Stromal cell of bone marrow (primary cell): ENCODE measurements around the gene PIP5KL1.

Experiments
- DNase-seq: peaks from one replicate; pipeline ENCODE4 v3.0.0-alpha.2; 2012; ENCODE audit warnings: low read depth

PIP5KL1 gene

GRCh38 chr9:127968042-127968441, 37.5 kb upstream of the PIP5KL1 start:
- DNase-seq = no peak

GRCh38 chr9:127967151-127967809, 36.7 kb upstream of the PIP5KL1 start:
- DNase-seq = no peak

GRCh38 chr9:127966416-127967150, 36.0 kb upstream of the PIP5KL1 start:
- DNase-seq = no peak

GRCh38 chr9:127965953-127966352, 35.4 kb upstream of the PIP5KL1 start:
- no peak for DNase-seq

- DNase-seq = no peak
These were observed 32.9 kb upstream of the PIP5KL1 start for GRCh38 chr9:127963359-127964064.

- DNase-seq = no peak
These were observed 32.4 kb upstream of the PIP5KL1 start for GRCh38 chr9:127963041-127963358.

- no peak for DNase-seq
These were observed 31.7 kb upstream of the PIP5KL1 start for GRCh38 chr9:127962278-127962677.

- no peak for DNase-seq
These were observed 31.1 kb upstream of the PIP5KL1 start for GRCh38 chr9:127961613-127962155.

- DNase-seq = no peak
These were observed 30.5 kb upstream of the PIP5KL1 start for GRCh38 chr9:127961155-127961490.

- no peak for DNase-seq
These were observed 30.0 kb upstream of the PIP5KL1 start for GRCh38 chr9:127960410-127961154.

- DNase-seq = no peak
These were observed 29.3 kb upstream of the PIP5KL1 start for GRCh38 chr9:127959841-127960409.

GRCh38 chr9:127959398-127959797, 28.8 kb upstream of the PIP5KL1 start:
- DNase-seq = no peak

- DNase-seq = no peak
These were observed 28.2 kb upstream of the PIP5KL1 start for GRCh38 chr9:127958728-127959127.

- no peak for DNase-seq
These were observed 24.9 kb upstream of the PIP5KL1 start for GRCh38 chr9:127955294-127956015.

- no peak for DNase-seq
These were observed 24.3 kb upstream of the PIP5KL1 start for GRCh38 chr9:127954831-127955293.

GRCh38 chr9:127953768-127954505, 23.4 kb upstream of the PIP5KL1 start:
- no peak for DNase-seq

GRCh38 chr9:127953154-127953553, 22.6 kb upstream of the PIP5KL1 start:
- no peak for DNase-seq

GRCh38 chr9:127950513-127951289, 20.1 kb upstream of the PIP5KL1 start:
- no peak for DNase-seq

GRCh38 chr9:127949827-127950512, 19.4 kb upstream of the PIP5KL1 start:
- DNase-seq = no peak
